ENCODE results near the gene TMEM181.

DNA sequence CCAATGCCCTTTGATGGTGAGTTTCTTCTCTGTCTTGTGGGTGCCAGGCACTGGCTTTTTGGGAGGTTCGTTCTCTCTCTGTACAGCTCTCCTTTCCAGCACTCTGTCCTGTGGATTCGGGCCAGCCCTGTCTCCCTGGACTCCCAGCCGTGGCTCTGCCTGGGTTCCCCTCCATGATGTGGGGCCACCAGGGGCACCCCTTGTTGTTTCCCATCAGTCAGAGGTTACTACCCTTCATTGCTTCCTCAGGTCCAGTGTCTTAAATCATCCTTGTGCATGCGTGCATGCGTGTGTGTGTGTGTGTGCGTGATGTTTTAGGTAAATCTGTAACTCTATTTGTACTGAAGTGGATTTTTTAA lies 44.1 kb downstream of the TMEM181 start:
- TF ChIP-seq EP300 (IDR thresholded peaks at IDR 0.05) (no peak), POLR2A (IDR thresholded peaks at IDR 0.05) (no peak)
